Measurements from ENCODE around the gene IGFBP3.

IGFBP3 gene

GRCh38 chr7:45872116-45873034 lies 48.7 kb downstream of the IGFBP3 start:
- no peak overlapping the region for H3K27ac ChIP-seq (ENCODE audit: low read length, poor library complexity, severe bottlenecking)
- H3K36me3 ChIP-seq (ENCODE audit: control insufficient read depth in 1 of 2, insufficient read depth in 2 of 2, low read depth in 1 of 2, low read length in 2 of 2): no peaks in the 10 kb centered on the region
- no peaks in the 10 kb centered on the region for H3K27me3 ChIP-seq (ENCODE audit: control insufficient read depth in 1 of 2, insufficient read depth in 1 of 2, low read length in 2 of 2)
- no peak overlapping the region for H3K23ac ChIP-seq (ENCODE audit: low read length in 2 of 2)
- 66% methylated on average over 10 of the region's 10 CpGs for WGBS
- H3K9ac ChIP-seq (ENCODE audit: low read length): no peak overlapping the region
- no peaks in the 10 kb centered on the region for H3K9me3 ChIP-seq (ENCODE audit: control insufficient read depth, low read length)
- H2BK15ac ChIP-seq (ENCODE audit: low read depth, poor library complexity, severe bottlenecking): peak overlapping the region; percentile 16
- H3K4me3 ChIP-seq (ENCODE audit: insufficient read depth in 1 of 2, low read depth in 1 of 2, low read length in 2 of 2): no peak overlapping the region
- H2BK12ac ChIP-seq (ENCODE audit: low read length in 2 of 2): peak overlapping the region in 1 of 2 experiments; percentile 57
- no peak overlapping the region for H2BK5ac ChIP-seq (ENCODE audit: low read depth, low read length, poor library complexity, severe bottlenecking)
- no peak overlapping the region for H2BK120ac ChIP-seq (ENCODE audit: low read depth, low read length)
- peak overlapping the region; percentile 31 for H4K91ac ChIP-seq (ENCODE audit: low read length)
- H3K4me1 ChIP-seq (ENCODE audit: control insufficient read depth, insufficient read depth, low read depth, low read length): peaks cover 3% of the 10 kb centered on the region
- no peak overlapping the region for H3K4me2 ChIP-seq (ENCODE audit: low read length, poor library complexity, severe bottlenecking)
- no peak overlapping the region for H3K18ac ChIP-seq (ENCODE audit: low read depth in 1 of 2, low read length in 2 of 2)
- no peak overlapping the region for H4K8ac ChIP-seq (ENCODE audit: low read length)
- no peak overlapping the region for H2AFZ ChIP-seq (ENCODE audit: low read depth, low read length)
- no peaks in the 10 kb centered on the region for H3K79me1 ChIP-seq (replicated peaks; ENCODE audit: low read length, poor library complexity, severe bottlenecking)
- H3K14ac ChIP-seq (ENCODE audit: low read length in 2 of 2): no peak overlapping the region
- peak overlapping the region in 1 of 2 experiments; percentile 17 for H3K4ac ChIP-seq (ENCODE audit: low read depth in 1 of 2, low read length in 2 of 2)
- DNase-seq: peak; percentile 11
- no peak overlapping the region for H2AK5ac ChIP-seq (ENCODE audit: low read length, severe bottlenecking)

GRCh38 chr7:45869426-45869825 lies 51.6 kb downstream of the IGFBP3 start:
- H3K4me2 ChIP-seq (ENCODE audit: low read length, poor library complexity, severe bottlenecking): no peak overlapping the region
- no peak overlapping the region for H3K14ac ChIP-seq (ENCODE audit: low read length in 2 of 2)
- no peaks in the 10 kb centered on the region for H3K36me3 ChIP-seq (ENCODE audit: control insufficient read depth in 1 of 2, insufficient read depth in 2 of 2, low read depth in 1 of 2, low read length in 2 of 2)
- H2BK15ac ChIP-seq (ENCODE audit: low read depth, poor library complexity, severe bottlenecking): no peak overlapping the region
- peaks cover 2% of the 10 kb centered on the region for H3K4me1 ChIP-seq (ENCODE audit: control insufficient read depth, insufficient read depth, low read depth, low read length)
- no peak overlapping the region for H4K8ac ChIP-seq (ENCODE audit: low read length)
- H3K23ac ChIP-seq (ENCODE audit: low read length in 2 of 2): no peak overlapping the region
- no peaks in the 10 kb centered on the region for H3K9me3 ChIP-seq (ENCODE audit: control insufficient read depth, low read length)
- peak; percentile 59 for DNase-seq
- no peak overlapping the region for H4K91ac ChIP-seq (ENCODE audit: low read length)
- no peaks in the 10 kb centered on the region for H3K79me1 ChIP-seq (replicated peaks; ENCODE audit: low read length, poor library complexity, severe bottlenecking)
- no peak overlapping the region for H2AK5ac ChIP-seq (ENCODE audit: low read length, severe bottlenecking)
- H2BK12ac ChIP-seq (ENCODE audit: low read length in 2 of 2): no peak overlapping the region
- H3K27ac ChIP-seq (ENCODE audit: low read length, poor library complexity, severe bottlenecking): no peak overlapping the region
- no peak overlapping the region for H2BK120ac ChIP-seq (ENCODE audit: low read depth, low read length)
- H3K27me3 ChIP-seq (ENCODE audit: control insufficient read depth in 1 of 2, insufficient read depth in 1 of 2, low read length in 2 of 2): peaks cover 16 to 25% of the 10 kb centered on the region in 2 experiments
- no peak overlapping the region for H2BK5ac ChIP-seq (ENCODE audit: low read depth, low read length, poor library complexity, severe bottlenecking)
- H3K9ac ChIP-seq (ENCODE audit: low read length): no peak overlapping the region
- H3K4ac ChIP-seq (ENCODE audit: low read depth in 1 of 2, low read length in 2 of 2): no peak overlapping the region
- no peak overlapping the region for H3K4me3 ChIP-seq (ENCODE audit: insufficient read depth in 1 of 2, low read depth in 1 of 2, low read length in 2 of 2)
- no peak overlapping the region for H3K18ac ChIP-seq (ENCODE audit: low read depth in 1 of 2, low read length in 2 of 2)
- 65% methylated on average over 3 of the region's 4 CpGs for WGBS
- no peak overlapping the region for H2AFZ ChIP-seq (ENCODE audit: low read depth, low read length)

GRCh38 chr7:45867471-45867870 lies 53.6 kb downstream of the IGFBP3 start:
- H3K9ac ChIP-seq (ENCODE audit: low read length): no peak overlapping the region
- H3K14ac ChIP-seq (ENCODE audit: low read length in 2 of 2): no peak overlapping the region
- H3K36me3 ChIP-seq (ENCODE audit: control insufficient read depth in 1 of 2, insufficient read depth in 2 of 2, low read depth in 1 of 2, low read length in 2 of 2): peaks cover 0 to 4% of the 10 kb centered on the region in 2 experiments
- peaks cover 31 to 44% of the 10 kb centered on the region in 2 experiments for H3K27me3 ChIP-seq (ENCODE audit: control insufficient read depth in 1 of 2, insufficient read depth in 1 of 2, low read length in 2 of 2)
- H3K4ac ChIP-seq (ENCODE audit: low read depth in 1 of 2, low read length in 2 of 2): no peak overlapping the region
- no peak overlapping the region for H3K4me2 ChIP-seq (ENCODE audit: low read length, poor library complexity, severe bottlenecking)
- no peak overlapping the region for H3K4me3 ChIP-seq (ENCODE audit: insufficient read depth in 1 of 2, low read depth in 1 of 2, low read length in 2 of 2)
- H3K27ac ChIP-seq (ENCODE audit: low read length, poor library complexity, severe bottlenecking): no peak overlapping the region
- no peaks in the 10 kb centered on the region for H3K4me1 ChIP-seq (ENCODE audit: control insufficient read depth, insufficient read depth, low read depth, low read length)
- H3K23ac ChIP-seq (ENCODE audit: low read length in 2 of 2): no peak overlapping the region
- no peak overlapping the region for H2BK12ac ChIP-seq (ENCODE audit: low read length in 2 of 2)
- no peak overlapping the region for H3K18ac ChIP-seq (ENCODE audit: low read depth in 1 of 2, low read length in 2 of 2)
- no peak overlapping the region for H4K91ac ChIP-seq (ENCODE audit: low read length)
- H2BK120ac ChIP-seq (ENCODE audit: low read depth, low read length): no peak overlapping the region
- no peak overlapping the region for H4K8ac ChIP-seq (ENCODE audit: low read length)
- no peak overlapping the region for H2AK5ac ChIP-seq (ENCODE audit: low read length, severe bottlenecking)
- 98% methylated on average over 2 of the region's 2 CpGs for WGBS
- no peak overlapping the region for H2BK15ac ChIP-seq (ENCODE audit: low read depth, poor library complexity, severe bottlenecking)
- no peak overlapping the region for H2AFZ ChIP-seq (ENCODE audit: low read depth, low read length)
- no peaks in the 10 kb centered on the region for H3K79me1 ChIP-seq (replicated peaks; ENCODE audit: low read length, poor library complexity, severe bottlenecking)
- no peak for DNase-seq
- H3K9me3 ChIP-seq (ENCODE audit: control insufficient read depth, low read length): no peaks in the 10 kb centered on the region
- no peak overlapping the region for H2BK5ac ChIP-seq (ENCODE audit: low read depth, low read length, poor library complexity, severe bottlenecking)

GRCh38 chr7:45865594-45866410 lies 55.3 kb downstream of the IGFBP3 start:
- Histone ChIP-seq H3K14ac (ENCODE audit: low read length in 2 of 2) (peak overlapping the region in 1 of 2 experiments; percentile 86), H2BK12ac (ENCODE audit: low read length in 2 of 2) (no peak overlapping the region), H3K36me3 (ENCODE audit: control insufficient read depth in 1 of 2, insufficient read depth in 2 of 2, low read depth in 1 of 2, low read length in 2 of 2) (peaks cover 0 to 4% of the 10 kb centered on the region in 2 experiments), H3K27me3 (ENCODE audit: control insufficient read depth in 1 of 2, insufficient read depth in 1 of 2, low read length in 2 of 2) (peaks cover 38 to 57% of the 10 kb centered on the region in 2 experiments), H4K8ac (ENCODE audit: low read length) (no peak overlapping the region), H3K9me3 (ENCODE audit: control insufficient read depth, low read length) (no peaks in the 10 kb centered on the region), H3K9ac (ENCODE audit: low read length) (no peak overlapping the region), H3K23ac (ENCODE audit: low read length in 2 of 2) (no peak overlapping the region), H2BK15ac (ENCODE audit: low read depth, poor library complexity, severe bottlenecking) (no peak overlapping the region), H3K4me2 (ENCODE audit: low read length, poor library complexity, severe bottlenecking) (no peak overlapping the region), H2BK5ac (ENCODE audit: low read depth, low read length, poor library complexity, severe bottlenecking) (no peak overlapping the region), H2AFZ (ENCODE audit: low read depth, low read length) (no peak overlapping the region), H2BK120ac (ENCODE audit: low read depth, low read length) (no peak overlapping the region), H3K27ac (ENCODE audit: low read length, poor library complexity, severe bottlenecking) (no peak overlapping the region), H2AK5ac (ENCODE audit: low read length, severe bottlenecking) (no peak overlapping the region), H4K91ac (ENCODE audit: low read length) (no peak overlapping the region), H3K18ac (ENCODE audit: low read depth in 1 of 2, low read length in 2 of 2) (no peak overlapping the region), H3K4me1 (ENCODE audit: control insufficient read depth, insufficient read depth, low read depth, low read length) (no peaks in the 10 kb centered on the region), H3K4ac (ENCODE audit: low read depth in 1 of 2, low read length in 2 of 2) (no peak overlapping the region), H3K79me1 (replicated peaks; ENCODE audit: low read length, poor library complexity, severe bottlenecking) (no peaks in the 10 kb centered on the region), H3K4me3 (ENCODE audit: insufficient read depth in 1 of 2, low read depth in 1 of 2, low read length in 2 of 2) (no peak overlapping the region)
- DNase-seq: peak; percentile 43
- WGBS: 86% methylated on average over 12 of the region's 13 CpGs
